Hematopoietic multipotent progenitor cell treated with erythropoietin and hydrocortisone succinate and interleukin-3 and kit ligand, for 6 days (in vitro differentiated cells): ENCODE results near the gene NR5A1.

Experiments
- DNase-seq: peaks from one replicate; pipeline ENCODE4 v3.0.0-alpha.2; 2015

NR5A1 gene

GRCh38 chr9:124506931-124507879 is at the start of gene NR5A1:
NR5A1 (minus strand) TSS chr9:124507399; CDS start chr9:124503395, 4,004 bp downstream.
- DNase-seq, result no peak

GRCh38 chr9:124555043-124555442 is 47.8 kb upstream of the NR5A1 start:
- no peak for DNase-seq

- DNase-seq, result no peak
Observed at GRCh38 chr9:124553738-124554137, 46.5 kb upstream of the NR5A1 start.

- no peak for DNase-seq
Observed at GRCh38 chr9:124552273-124552605, 45.0 kb upstream of the NR5A1 start.

- DNase-seq, result peak; percentile 72
Observed at GRCh38 chr9:124551472-124552272, 44.5 kb upstream of the NR5A1 start.

GRCh38 chr9:124550072-124550471 is 42.9 kb upstream of the NR5A1 start:
- DNase-seq, result no peak

GRCh38 chr9:124549016-124549415 is 41.8 kb upstream of the NR5A1 start:
- no peak for DNase-seq

GRCh38 chr9:124544535-124544934 is 37.3 kb upstream of the NR5A1 start:
- DNase-seq, result peak; percentile 11

- no peak for DNase-seq
Observed at GRCh38 chr9:124541824-124542223, 34.6 kb upstream of the NR5A1 start.

GRCh38 chr9:124537926-124538325 is 30.7 kb upstream of the NR5A1 start:
- peak; percentile 77 for DNase-seq

GRCh38 chr9:124535846-124536245 is 28.6 kb upstream of the NR5A1 start:
- no peak for DNase-seq

GRCh38 chr9:124532897-124533296 is 25.7 kb upstream of the NR5A1 start:
- peak; percentile 16 for DNase-seq

GRCh38 chr9:124531115-124531514 is 23.9 kb upstream of the NR5A1 start:
- DNase-seq, result no peak

GRCh38 chr9:124530246-124530645 is 23.0 kb upstream of the NR5A1 start:
- no peak for DNase-seq

GRCh38 chr9:124527781-124528180 is 20.6 kb upstream of the NR5A1 start:
- DNase-seq, result no peak

- no peak for DNase-seq
Observed at GRCh38 chr9:124526174-124526573, 19.0 kb upstream of the NR5A1 start.

GRCh38 chr9:124522121-124523098 is 15.2 kb upstream of the NR5A1 start:
- DNase-seq, result no peak

- DNase-seq, result no peak
Observed at GRCh38 chr9:124521142-124521541, 13.9 kb upstream of the NR5A1 start.

GRCh38 chr9:124520206-124520596 is 13.0 kb upstream of the NR5A1 start:
- DNase-seq, result no peak

- DNase-seq, result no peak
Observed at GRCh38 chr9:124518116-124518515, 10.9 kb upstream of the NR5A1 start.

GRCh38 chr9:124517600-124517999 is 10.4 kb upstream of the NR5A1 start:
- DNase-seq, result no peak

GRCh38 chr9:124514874-124515273 is 7.7 kb upstream of the NR5A1 start:
- DNase-seq, result no peak

- no peak for DNase-seq
Observed at GRCh38 chr9:124514125-124514524, 6.9 kb upstream of the NR5A1 start.
